ENCODE measurements around the gene C1orf159.

The C1orf159 gene

GRCh38 chr1:1049318-1050165 is 66.3 kb downstream of the C1orf159 start:
- DNase-seq = no peak

DNA sequence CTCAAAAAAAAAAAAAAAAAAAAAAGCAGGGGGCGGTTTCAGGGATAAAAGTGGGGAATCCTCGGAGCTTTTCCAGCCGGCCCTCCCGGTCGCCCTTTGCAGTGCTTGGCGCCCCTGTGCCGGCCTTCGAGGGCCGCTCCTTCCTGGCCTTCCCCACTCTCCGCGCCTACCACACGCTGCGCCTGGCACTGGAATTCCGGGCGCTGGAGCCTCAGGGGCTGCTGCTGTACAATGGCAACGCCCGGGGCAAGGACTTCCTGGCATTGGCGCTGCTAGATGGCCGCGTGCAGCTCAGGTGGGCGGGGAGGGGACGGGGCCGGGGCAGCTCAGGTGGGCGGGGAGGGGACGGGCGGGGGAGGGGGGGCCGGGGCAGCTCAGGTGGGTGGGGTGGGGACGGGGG is 67.1 kb downstream of the C1orf159 start:
- no peak for DNase-seq

DNA sequence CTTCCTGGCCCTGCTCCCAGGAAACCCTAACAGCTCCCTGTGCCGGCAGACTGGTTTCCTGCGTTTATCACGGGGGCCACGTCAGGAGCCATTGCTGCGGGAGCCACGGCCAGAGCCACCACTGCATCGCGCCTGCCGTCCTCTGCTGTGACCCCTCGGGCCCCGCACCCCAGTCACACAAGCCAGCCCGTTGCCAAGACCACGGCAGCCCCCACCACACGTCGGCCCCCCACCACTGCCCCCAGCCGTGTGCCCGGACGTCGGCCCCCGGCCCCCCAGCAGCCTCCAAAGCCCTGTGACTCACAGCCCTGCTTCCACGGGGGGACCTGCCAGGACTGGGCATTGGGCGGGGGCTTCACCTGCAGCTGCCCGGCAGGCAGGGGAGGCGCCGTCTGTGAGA is 67.9 kb downstream of the C1orf159 start:
- DNase-seq = no peak

- DNase-seq = no peak
These were observed 68.5 kb downstream of the C1orf159 start for GRCh38 chr1:1047407-1047806.

DNA sequence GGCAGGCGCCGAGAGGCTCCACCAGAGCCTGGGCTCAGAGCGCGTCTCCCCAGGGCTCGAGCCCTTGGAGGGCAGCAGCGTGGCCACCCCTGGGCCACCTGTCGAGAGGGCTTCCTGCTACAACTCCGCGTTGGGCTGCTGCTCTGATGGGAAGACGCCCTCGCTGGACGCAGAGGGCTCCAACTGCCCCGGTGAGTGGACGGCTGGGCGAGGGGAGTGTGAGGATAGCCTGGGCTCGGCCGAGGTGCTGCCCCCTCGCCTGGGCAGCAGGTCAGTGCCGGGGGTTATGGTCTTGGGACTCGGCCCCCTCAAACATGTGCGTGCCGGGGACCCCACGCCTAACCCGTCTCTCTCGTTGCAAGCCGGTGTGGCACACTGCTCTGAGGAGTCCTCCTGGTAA is 69.1 kb downstream of the C1orf159 start:
- no peak for DNase-seq

DNA sequence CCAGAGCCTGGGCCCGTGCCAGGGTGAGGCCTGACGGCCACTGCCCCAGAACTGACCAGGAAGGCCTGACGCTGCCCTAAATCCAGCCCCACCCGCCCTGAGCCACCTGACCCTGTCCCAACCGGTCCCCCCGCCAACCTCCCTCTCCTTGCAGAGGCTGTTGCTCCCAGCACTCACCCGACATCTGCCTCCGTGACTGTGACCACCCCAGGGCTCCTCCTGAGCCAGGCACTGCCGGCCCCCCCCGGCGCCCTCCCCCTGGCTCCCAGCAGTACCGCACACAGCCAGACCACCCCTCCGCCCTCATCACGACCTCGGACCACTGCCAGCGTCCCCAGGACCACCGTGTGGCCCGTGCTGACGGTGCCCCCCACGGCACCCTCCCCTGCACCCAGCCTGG is 69.6 kb downstream of the C1orf159 start:
- DNase-seq = no peak

DNA sequence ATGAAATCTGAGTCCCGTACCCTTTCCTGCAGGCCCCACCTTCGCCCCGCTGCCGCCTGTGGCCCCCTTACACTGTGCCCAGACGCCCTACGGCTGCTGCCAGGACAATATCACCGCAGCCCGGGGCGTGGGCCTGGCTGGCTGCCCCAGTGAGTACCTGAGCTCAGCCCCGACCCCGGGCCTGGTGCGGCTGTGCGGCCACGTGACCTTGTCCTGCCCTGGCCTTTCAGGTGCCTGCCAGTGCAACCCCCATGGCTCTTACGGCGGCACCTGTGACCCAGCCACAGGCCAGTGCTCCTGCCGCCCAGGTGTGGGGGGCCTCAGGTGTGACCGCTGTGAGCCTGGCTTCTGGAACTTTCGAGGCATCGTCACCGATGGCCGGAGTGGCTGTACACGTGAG is 70.8 kb downstream of the C1orf159 start:
- DNase-seq = no peak

GRCh38 chr1:1044455-1045078 is 71.3 kb downstream of the C1orf159 start:
- no peak for DNase-seq

DNA sequence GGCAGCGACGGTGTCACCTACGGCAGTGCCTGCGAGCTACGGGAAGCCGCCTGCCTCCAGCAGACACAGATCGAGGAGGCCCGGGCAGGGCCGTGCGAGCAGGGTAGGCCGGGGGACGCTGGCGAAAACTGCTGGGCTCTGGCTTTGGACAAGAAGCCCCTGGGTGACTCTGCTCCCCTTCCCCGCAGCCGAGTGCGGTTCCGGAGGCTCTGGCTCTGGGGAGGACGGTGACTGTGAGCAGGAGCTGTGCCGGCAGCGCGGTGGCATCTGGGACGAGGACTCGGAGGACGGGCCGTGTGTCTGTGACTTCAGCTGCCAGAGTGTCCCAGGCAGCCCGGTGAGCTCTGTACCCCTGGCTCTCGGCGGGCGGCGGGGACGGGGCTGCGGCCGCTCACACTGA is 72.0 kb downstream of the C1orf159 start:
- DNase-seq = no peak

DNA sequence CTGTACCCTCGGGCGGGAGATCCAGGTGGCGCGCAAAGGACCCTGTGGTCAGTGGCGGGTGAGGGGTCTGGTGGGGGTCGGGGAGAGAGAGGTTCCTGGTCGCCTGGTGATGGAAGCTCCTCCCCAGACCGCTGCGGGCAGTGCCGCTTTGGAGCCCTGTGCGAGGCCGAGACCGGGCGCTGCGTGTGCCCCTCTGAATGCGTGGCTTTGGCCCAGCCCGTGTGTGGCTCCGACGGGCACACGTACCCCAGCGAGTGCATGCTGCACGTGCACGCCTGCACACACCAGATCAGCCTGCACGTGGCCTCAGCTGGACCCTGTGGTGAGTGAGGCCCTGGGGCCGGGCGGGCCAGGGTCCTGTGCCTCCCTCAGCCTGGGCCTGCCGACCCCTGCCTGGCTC is 72.5 kb downstream of the C1orf159 start:
- DNase-seq = no peak

GRCh38 chr1:1042835-1043234 is 73.1 kb downstream of the C1orf159 start:
- no peak for DNase-seq

DNA sequence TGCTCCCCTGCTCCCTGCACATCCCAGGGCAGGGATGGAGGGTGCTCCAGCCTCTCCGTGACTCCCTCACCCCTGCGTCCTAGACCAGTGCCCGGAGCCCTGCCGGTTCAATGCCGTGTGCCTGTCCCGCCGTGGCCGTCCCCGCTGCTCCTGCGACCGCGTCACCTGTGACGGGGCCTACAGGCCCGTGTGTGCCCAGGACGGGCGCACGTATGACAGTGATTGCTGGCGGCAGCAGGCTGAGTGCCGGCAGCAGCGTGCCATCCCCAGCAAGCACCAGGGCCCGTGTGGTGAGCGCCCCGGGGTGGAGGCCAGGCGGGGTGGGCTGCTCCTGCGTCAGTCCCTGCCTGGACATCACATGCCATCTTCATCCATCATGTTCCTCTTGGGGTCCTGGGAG is 74.0 kb downstream of the C1orf159 start:
- DNase-seq = no peak

DNA sequence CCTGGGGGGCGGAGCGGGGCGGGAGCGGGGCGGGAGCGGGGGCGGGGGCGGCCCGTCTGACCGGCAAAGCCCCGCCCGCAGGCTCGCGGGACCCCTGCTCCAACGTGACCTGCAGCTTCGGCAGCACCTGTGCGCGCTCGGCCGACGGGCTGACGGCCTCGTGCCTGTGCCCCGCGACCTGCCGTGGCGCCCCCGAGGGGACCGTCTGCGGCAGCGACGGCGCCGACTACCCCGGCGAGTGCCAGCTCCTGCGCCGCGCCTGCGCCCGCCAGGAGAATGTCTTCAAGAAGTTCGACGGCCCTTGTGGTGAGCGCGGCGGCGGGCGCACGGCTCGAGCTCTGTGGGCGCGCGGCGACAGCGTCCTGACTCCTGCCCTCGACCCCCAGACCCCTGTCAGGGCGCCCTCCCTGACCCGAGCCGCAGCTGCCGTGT is 74.8 kb downstream of the C1orf159 start:
- DNase-seq = no peak

- DNase-seq = peak; percentile 81
These were observed 75.6 kb downstream of the C1orf159 start for GRCh38 chr1:1040004-1040991.

- peak; percentile 29 for DNase-seq
These were observed 76.6 kb downstream of the C1orf159 start for GRCh38 chr1:1039145-1039910.

DNA sequence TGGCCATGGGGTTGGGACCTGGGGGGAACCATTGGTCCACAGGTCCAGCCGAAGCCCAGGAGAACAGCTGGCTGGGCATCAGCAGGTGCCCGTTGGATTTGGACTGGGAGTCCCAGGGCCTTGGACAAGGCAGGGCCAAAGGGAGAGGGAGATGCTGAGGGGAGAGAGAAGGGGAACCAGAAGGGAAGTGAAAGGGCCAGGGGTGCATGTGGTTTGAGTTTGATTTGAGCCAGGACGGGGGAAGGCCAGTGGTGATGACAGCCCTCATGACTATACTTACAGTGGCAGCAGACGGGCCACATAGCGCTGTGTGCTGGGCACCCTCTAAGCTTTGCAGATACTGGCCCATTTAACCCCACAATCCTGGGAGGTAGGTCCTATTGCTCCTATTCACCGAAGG is 77.2 kb downstream of the C1orf159 start:
- DNase-seq = no peak

GRCh38 chr1:1037366-1038327 is 78.2 kb downstream of the C1orf159 start:
- no peak for DNase-seq

GRCh38 chr1:1035291-1035943 is 80.5 kb downstream of the C1orf159 start:
- DNase-seq = no peak

- no peak for DNase-seq
These were observed 81.5 kb downstream of the C1orf159 start for GRCh38 chr1:1034439-1034781.

DNA sequence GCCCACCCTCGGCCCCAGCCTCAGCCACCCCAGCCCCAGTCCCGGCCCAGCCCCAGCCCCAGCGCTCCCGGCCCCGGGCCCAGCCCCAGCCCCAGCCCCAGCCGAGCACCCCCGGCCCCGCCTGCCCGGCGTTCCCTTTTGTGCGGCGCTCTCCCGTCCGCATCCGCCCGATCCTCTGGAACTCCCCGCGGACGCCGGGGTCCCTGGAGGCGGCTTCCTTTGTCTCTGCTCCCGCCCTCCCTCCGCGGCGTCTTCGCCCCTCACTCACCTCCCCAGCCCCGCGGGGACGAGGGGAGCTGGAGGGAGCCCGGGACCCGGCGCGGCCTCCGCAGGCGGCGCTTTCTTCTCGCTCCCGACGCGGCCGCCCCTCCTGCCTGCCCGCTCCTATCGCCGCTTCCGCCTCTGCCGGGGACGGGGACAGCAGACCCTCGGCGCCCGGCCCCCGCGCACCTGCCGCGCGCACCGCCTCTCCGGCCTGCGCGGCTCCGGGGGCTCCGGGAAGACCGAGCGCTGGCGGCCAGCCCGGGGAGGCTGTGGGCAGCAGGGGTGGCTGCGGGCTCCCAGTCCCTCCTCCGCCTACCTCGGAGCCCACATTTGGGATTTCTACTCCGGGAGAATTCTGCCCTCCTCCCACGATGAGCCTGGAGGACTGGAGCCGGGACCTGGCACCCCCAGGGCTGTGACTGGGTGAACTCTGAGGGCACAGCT is 82.0 kb downstream of the C1orf159 start:
- no peak for DNase-seq
